ENCODE measurements around the gene SYCE3.

SYCE3 gene

GRCh38 chr22:50578776-50579310 is 16.1 kb upstream of the SYCE3 start:
- no peak overlapping the region for H2AK5ac ChIP-seq (ENCODE audit: low read length)
- no peak overlapping the region for H2BK5ac ChIP-seq (ENCODE audit: low read depth, low read length, poor library complexity)
- H3K4ac ChIP-seq (ENCODE audit: low read depth, low read length): no peak overlapping the region
- no peak for DNase-seq
- no CpG with 5 or more reads among the region's 8 CpGs for WGBS (ENCODE audit: extremely low coverage, insufficient coverage, insufficient read length)
- no peak overlapping the region for H3K23ac ChIP-seq (ENCODE audit: low read length)
- peaks cover 2% of the 10 kb centered on the region for H3K9me3 ChIP-seq (ENCODE audit: insufficient read depth, low read depth, low read length)
- peak overlapping the region; percentile 7 for H3K4me3 ChIP-seq (ENCODE audit: low read depth, low read length)
- peaks cover 8% of the 10 kb centered on the region for H3K79me1 ChIP-seq (ENCODE audit: low read length)
- peaks cover 46 to 49% of the 10 kb centered on the region in 2 experiments for H3K36me3 ChIP-seq (ENCODE audit: control insufficient read depth in 1 of 2, insufficient read depth in 2 of 2, low read length in 2 of 2)
- H2BK120ac ChIP-seq (ENCODE audit: insufficient read depth, low read length, poor library complexity): no peak overlapping the region
- H3K4me2 ChIP-seq (ENCODE audit: low read length): no peak overlapping the region
- no peak overlapping the region for H3K27ac ChIP-seq (ENCODE audit: low read depth, low read length)
- H3K27me3 ChIP-seq (ENCODE audit: insufficient read depth, low read length): no peaks in the 10 kb centered on the region
- H4K8ac ChIP-seq (ENCODE audit: low read depth, low read length): no peak overlapping the region
- no peak overlapping the region for H4K12ac ChIP-seq (ENCODE audit: low read depth, low read length)
- no peak overlapping the region for H3K9ac ChIP-seq (ENCODE audit: low read length)
- no peak overlapping the region for H4K91ac ChIP-seq (ENCODE audit: low read depth, low read length)
- no peak overlapping the region for H2BK12ac ChIP-seq (ENCODE audit: low read length)
- H2AFZ ChIP-seq (ENCODE audit: insufficient read depth, low read length, poor library complexity): no peak overlapping the region
- H3K79me2 ChIP-seq (ENCODE audit: control insufficient read depth, insufficient read depth, low read length, poor library complexity): peaks cover 8% of the 10 kb centered on the region
- H3K4me1 ChIP-seq (ENCODE audit: control insufficient read depth in 1 of 2, insufficient read depth in 2 of 2, low read length in 2 of 2): peaks cover 11 to 13% of the 10 kb centered on the region in 2 experiments
- no peak overlapping the region for H3K18ac ChIP-seq (ENCODE audit: low read length)
- H3K14ac ChIP-seq (ENCODE audit: low read length): no peak overlapping the region

DNA sequence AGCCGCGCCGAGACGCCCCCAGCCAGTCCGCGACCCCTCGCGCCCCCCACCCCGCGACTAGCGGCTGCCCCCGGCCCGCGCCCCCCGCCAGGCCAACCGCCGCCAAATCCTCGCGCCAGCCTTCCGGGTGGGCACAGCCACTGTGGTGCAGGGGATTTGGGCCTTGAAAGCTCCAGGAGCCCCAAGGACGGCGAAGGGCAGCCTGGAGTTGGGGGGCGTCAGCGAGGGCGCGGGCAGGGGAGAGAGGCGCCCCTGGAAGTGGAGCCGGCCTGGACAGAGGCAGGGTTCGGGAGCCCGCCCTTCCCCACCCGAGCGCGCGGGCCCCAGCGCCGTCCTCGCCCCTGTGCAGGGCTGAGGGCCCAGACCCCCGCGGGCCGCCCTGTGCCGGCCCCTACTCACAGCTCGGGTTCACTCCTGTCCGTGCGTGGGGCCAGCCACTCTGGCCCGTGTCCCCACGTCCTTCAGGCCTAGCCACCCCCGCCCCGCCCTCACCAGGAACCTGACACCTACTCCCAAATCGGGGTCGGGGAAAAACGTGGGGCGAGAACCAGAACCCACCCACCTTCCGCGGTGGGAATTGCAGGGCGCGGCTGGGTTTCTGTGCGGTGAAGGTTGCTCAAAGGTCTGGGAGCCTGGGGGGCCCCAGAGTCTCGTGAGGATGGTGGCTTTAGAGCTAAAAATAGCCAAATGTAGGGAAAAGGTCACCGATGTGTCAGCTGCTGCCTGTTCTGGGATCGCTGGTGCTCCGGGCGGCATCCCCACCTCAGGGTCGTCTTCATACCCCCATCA is 15.5 kb upstream of the SYCE3 start, which contains the start of gene CPT1B:
TSS of gene CPT1B (minus strand) at position 441 of the 789 bp plus-strand sequence. CDS start 512 bp downstream, outside the sequence.
- no peak within 1 kb of the TSS for H3K23ac ChIP-seq (ENCODE audit: low read length)
- peaks cover 2% of the 10 kb centered on the region for H3K9me3 ChIP-seq (ENCODE audit: insufficient read depth, low read depth, low read length)
- no peak within 1 kb of the TSS for H3K4ac ChIP-seq (ENCODE audit: low read depth, low read length)
- DNase-seq: peak in 1 of 2 donors; percentile 30
- no peak within 1 kb of the TSS for H4K8ac ChIP-seq (ENCODE audit: low read depth, low read length)
- peaks cover 7 to 8% of the 10 kb centered on the region in 2 experiments for H3K4me1 ChIP-seq (ENCODE audit: control insufficient read depth in 1 of 2, insufficient read depth in 2 of 2, low read length in 2 of 2)
- H3K4me3 ChIP-seq (ENCODE audit: low read depth, low read length): peak within 1 kb of the TSS; percentile 7
- no peak within 1 kb of the TSS for H4K12ac ChIP-seq (ENCODE audit: low read depth, low read length)
- H3K18ac ChIP-seq (ENCODE audit: low read length): no peak within 1 kb of the TSS
- no peak within 1 kb of the TSS for H3K14ac ChIP-seq (ENCODE audit: low read length)
- H2AK5ac ChIP-seq (ENCODE audit: low read length): no peak within 1 kb of the TSS
- peaks cover 7% of the 10 kb centered on the region for H3K79me2 ChIP-seq (ENCODE audit: control insufficient read depth, insufficient read depth, low read length, poor library complexity)
- peaks cover 52 to 56% of the 10 kb centered on the region in 2 experiments for H3K36me3 ChIP-seq (ENCODE audit: control insufficient read depth in 1 of 2, insufficient read depth in 2 of 2, low read length in 2 of 2)
- H3K27ac ChIP-seq (ENCODE audit: low read depth, low read length): no peak within 1 kb of the TSS
- no peak within 1 kb of the TSS for H2BK5ac ChIP-seq (ENCODE audit: low read depth, low read length, poor library complexity)
- H4K91ac ChIP-seq (ENCODE audit: low read depth, low read length): no peak within 1 kb of the TSS
- H3K79me1 ChIP-seq (ENCODE audit: low read length): peaks cover 7% of the 10 kb centered on the region
- no peaks in the 10 kb centered on the region for H3K27me3 ChIP-seq (ENCODE audit: insufficient read depth, low read length)
- H2BK12ac ChIP-seq (ENCODE audit: low read length): no peak within 1 kb of the TSS
- H3K9ac ChIP-seq (ENCODE audit: low read length): no peak within 1 kb of the TSS
- WGBS (ENCODE audit: extremely low coverage, insufficient coverage, insufficient read length): no CpG with 5 or more reads among the region's 63 CpGs
- no peak within 1 kb of the TSS for H2AFZ ChIP-seq (ENCODE audit: insufficient read depth, low read length, poor library complexity)
- no peak within 1 kb of the TSS for H2BK120ac ChIP-seq (ENCODE audit: insufficient read depth, low read length, poor library complexity)
- H3K4me2 ChIP-seq (ENCODE audit: low read length): no peak within 1 kb of the TSS

DNA sequence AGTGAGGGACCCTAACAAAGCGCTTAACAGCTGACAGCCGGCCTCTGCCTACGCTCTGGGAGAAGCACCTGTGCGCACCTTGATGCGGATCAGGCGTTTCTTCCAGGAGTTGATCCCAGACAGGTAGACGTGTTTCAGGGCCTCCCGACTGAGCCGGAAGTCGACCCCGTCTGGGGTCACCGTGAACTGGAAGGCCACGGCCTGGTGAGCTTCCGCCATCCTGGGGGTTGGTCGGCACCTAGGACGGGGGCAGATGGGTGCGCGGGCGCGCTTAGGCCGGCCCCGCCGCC is 14.9 kb upstream of the SYCE3 start:
- H4K8ac ChIP-seq (ENCODE audit: low read depth, low read length): no peak overlapping the region
- no peak overlapping the region for H2BK12ac ChIP-seq (ENCODE audit: low read length)
- peaks cover 4% of the 10 kb centered on the region for H3K79me1 ChIP-seq (ENCODE audit: low read length)
- no peak overlapping the region for H2BK5ac ChIP-seq (ENCODE audit: low read depth, low read length, poor library complexity)
- no peaks in the 10 kb centered on the region for H3K27me3 ChIP-seq (ENCODE audit: insufficient read depth, low read length)
- no peak overlapping the region for H2AK5ac ChIP-seq (ENCODE audit: low read length)
- H3K79me2 ChIP-seq (ENCODE audit: control insufficient read depth, insufficient read depth, low read length, poor library complexity): peaks cover 5% of the 10 kb centered on the region
- no CpG with 5 or more reads among the region's 23 CpGs for WGBS (ENCODE audit: extremely low coverage, insufficient coverage, insufficient read length)
- no peak overlapping the region for H3K14ac ChIP-seq (ENCODE audit: low read length)
- no peak overlapping the region for H3K27ac ChIP-seq (ENCODE audit: low read depth, low read length)
- no peak overlapping the region for H3K9ac ChIP-seq (ENCODE audit: low read length)
- peaks cover 7% of the 10 kb centered on the region in 2 experiments for H3K4me1 ChIP-seq (ENCODE audit: control insufficient read depth in 1 of 2, insufficient read depth in 2 of 2, low read length in 2 of 2)
- no peak for DNase-seq
- H4K91ac ChIP-seq (ENCODE audit: low read depth, low read length): no peak overlapping the region
- H2BK120ac ChIP-seq (ENCODE audit: insufficient read depth, low read length, poor library complexity): no peak overlapping the region
- H3K23ac ChIP-seq (ENCODE audit: low read length): no peak overlapping the region
- no peak overlapping the region for H2AFZ ChIP-seq (ENCODE audit: insufficient read depth, low read length, poor library complexity)
- H4K12ac ChIP-seq (ENCODE audit: low read depth, low read length): no peak overlapping the region
- no peak overlapping the region for H3K4ac ChIP-seq (ENCODE audit: low read depth, low read length)
- H3K36me3 ChIP-seq (ENCODE audit: control insufficient read depth in 1 of 2, insufficient read depth in 2 of 2, low read length in 2 of 2): peaks cover 58 to 61% of the 10 kb centered on the region in 2 experiments
- H3K4me3 ChIP-seq (ENCODE audit: low read depth, low read length): no peak overlapping the region
- no peak overlapping the region for H3K4me2 ChIP-seq (ENCODE audit: low read length)
- H3K9me3 ChIP-seq (ENCODE audit: insufficient read depth, low read depth, low read length): peaks cover 2% of the 10 kb centered on the region
- H3K18ac ChIP-seq (ENCODE audit: low read length): no peak overlapping the region

DNA sequence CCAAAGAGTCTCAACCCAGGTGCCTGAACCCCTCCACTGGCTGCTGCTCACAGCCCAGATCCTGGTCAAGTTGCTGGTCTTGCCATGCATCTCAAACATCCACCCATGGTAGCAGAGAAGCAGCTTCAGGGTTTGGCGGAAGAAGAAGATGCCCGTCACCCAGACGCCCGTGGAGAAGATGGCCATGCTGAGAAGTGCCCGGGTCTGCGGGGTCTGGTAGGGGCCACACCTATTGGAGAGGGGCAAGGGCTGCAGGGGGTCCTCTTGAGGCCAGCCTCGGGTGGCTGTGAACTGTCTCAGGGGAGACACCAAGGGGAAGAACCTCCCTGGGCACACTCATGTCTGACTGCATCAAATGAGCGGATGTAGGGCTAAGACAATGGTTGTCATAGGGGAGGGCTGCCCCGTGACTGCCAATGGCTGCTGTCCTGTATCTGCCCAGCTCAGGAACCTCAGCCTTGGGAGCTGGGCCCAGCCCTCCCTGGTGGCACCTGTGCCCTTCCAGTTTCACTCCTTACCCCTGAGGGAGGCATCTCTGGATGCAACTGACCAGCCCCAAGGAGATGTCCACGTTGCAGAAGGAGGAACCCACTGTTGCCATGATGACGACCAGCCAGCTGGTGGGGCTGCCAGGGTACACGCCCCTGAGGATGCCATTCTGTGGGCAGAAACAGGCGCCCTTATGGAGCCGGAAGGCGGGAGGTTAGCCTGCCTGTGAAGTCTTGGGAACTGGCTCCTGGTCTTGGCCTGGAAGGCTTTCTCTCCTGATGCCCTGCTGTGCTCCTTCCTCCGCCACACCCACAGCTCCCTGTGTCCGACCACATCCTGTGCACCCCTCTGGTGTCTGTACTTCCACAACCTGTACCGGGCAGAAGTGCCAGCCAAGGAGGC is 14.3 kb upstream of the SYCE3 start:
- no peaks in the 10 kb centered on the region for H3K27me3 ChIP-seq (ENCODE audit: insufficient read depth, low read length)

More for the DNA sequence above, 14.3 kb upstream of the SYCE3 start:
- Histone ChIP-seq H2BK12ac (ENCODE audit: low read length) (no peak overlapping the region), H2BK5ac (ENCODE audit: low read depth, low read length, poor library complexity) (no peak overlapping the region), H3K79me1 (ENCODE audit: low read length) (no peaks in the 10 kb centered on the region), H4K8ac (ENCODE audit: low read depth, low read length) (no peak overlapping the region), H3K23ac (ENCODE audit: low read length) (no peak overlapping the region), H3K18ac (ENCODE audit: low read length) (no peak overlapping the region), H2AFZ (ENCODE audit: insufficient read depth, low read length, poor library complexity) (no peak overlapping the region), H3K9me3 (ENCODE audit: insufficient read depth, low read depth, low read length) (peaks cover 2% of the 10 kb centered on the region), H3K4me2 (ENCODE audit: low read length) (no peak overlapping the region), H4K12ac (ENCODE audit: low read depth, low read length) (no peak overlapping the region), H3K79me2 (ENCODE audit: control insufficient read depth, insufficient read depth, low read length, poor library complexity) (peaks cover 2% of the 10 kb centered on the region), H3K4me3 (ENCODE audit: low read depth, low read length) (no peak overlapping the region), H3K36me3 (ENCODE audit: control insufficient read depth in 1 of 2, insufficient read depth in 2 of 2, low read length in 2 of 2) (peaks cover 63 to 66% of the 10 kb centered on the region in 2 experiments), H2BK120ac (ENCODE audit: insufficient read depth, low read length, poor library complexity) (no peak overlapping the region), H3K14ac (ENCODE audit: low read length) (no peak overlapping the region), H4K91ac (ENCODE audit: low read depth, low read length) (no peak overlapping the region), H3K9ac (ENCODE audit: low read length) (no peak overlapping the region), H2AK5ac (ENCODE audit: low read length) (no peak overlapping the region), H3K27ac (ENCODE audit: low read depth, low read length) (no peak overlapping the region), H3K4ac (ENCODE audit: low read depth, low read length) (no peak overlapping the region), H3K4me1 (ENCODE audit: control insufficient read depth in 1 of 2, insufficient read depth in 2 of 2, low read length in 2 of 2) (peaks cover 7% of the 10 kb centered on the region in 2 experiments)
- WGBS (ENCODE audit: extremely low coverage, insufficient coverage, insufficient read length): no CpG with 5 or more reads among the region's 18 CpGs
- DNase-seq: no peak

Data from trophoblast cell (in vitro differentiated cells and primary cell).